Measurements from ENCODE around the gene LRIG1.

The LRIG1 gene

DNA sequence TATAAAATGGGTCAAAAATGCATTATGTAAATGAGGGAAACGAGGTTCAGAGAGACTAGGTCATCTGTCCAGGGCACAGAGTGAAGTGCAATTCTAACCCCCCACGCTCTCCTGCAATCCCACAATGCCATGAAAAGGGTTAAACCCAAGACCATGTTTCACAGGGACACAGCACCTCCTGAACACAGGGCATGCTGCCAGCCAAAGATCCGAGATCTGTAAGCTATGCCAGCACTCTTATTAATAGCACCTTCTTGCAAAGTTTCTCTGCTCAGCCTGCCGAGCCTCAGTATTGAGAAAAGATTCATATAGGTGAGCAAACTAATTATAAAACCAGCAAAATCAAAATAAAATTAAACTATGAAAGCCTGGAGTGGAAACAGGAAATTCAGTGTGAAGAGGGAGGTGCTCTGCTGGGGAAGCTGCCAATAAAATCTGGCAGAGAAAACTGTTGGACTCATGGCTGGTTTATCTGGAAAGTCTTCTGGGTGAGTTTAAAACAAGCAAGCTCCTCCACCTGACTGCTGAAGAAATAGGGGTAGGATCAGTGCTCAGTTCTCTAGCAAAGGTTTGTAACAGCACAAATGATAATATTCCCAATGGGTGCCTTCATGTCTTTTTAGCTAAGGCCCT lies 50.3 kb downstream of the LRIG1 start:
- in situ Hi-C loops (cut with MboI; ENCODE audit: low sequenced_read_pairs) = no loop called here

GRCh38 chr3:66449411-66449974 lies 51.3 kb downstream of the LRIG1 start:
- in situ Hi-C loops (cut with MboI; ENCODE audit: low sequenced_read_pairs) = no loop called here

GRCh38 chr3:66444146-66444644 lies 56.6 kb downstream of the LRIG1 start:
- in situ Hi-C loops (cut with MboI; ENCODE audit: low sequenced_read_pairs) = no loop called here

GRCh38 chr3:66443118-66443803 lies 57.6 kb downstream of the LRIG1 start:
- in situ Hi-C loops (cut with MboI; ENCODE audit: low sequenced_read_pairs) = no loop called here

DNA sequence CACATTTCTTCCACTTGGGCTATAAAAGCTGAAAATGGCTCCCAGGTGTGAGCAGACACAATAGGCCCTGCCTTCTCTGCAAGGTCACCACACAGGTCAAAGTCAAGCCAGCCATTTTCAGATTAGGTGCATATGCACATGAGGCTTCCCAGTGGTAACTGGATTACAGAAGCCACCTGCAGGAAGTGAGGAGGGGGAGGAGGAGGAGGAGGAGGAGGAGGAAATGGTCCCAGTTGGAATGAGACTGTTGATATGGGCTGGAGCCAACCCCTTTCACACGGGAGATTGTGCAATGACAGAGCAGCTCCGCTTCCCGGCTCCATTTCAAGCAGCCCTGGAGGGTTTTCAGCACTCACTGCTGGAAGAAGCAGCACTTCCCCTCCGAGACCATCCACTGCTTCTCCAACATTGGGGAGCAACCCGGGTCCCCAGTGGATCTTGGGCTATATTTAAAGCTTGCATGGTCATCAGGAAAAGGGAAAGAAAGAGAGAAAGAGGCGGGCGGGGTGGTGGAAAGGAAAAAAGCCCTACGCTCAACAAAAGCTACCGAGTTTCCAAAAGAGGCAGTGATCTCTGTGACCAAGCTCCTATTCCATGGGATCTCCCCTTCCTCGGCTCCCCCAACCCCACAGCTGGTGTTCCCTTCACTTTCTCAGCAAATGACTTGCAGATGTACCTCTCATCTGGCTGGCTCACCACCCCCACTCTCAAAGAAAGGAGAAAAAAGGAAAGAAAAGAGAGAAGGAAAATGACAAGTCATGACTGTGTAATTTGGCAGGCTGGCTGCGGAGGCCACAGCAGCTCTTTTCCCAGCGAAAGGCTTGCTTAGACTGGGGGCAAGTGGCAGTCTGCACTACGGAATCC lies 58.3 kb downstream of the LRIG1 start:
- in situ Hi-C loops (cut with MboI; ENCODE audit: low sequenced_read_pairs) = no loop called here

GRCh38 chr3:66441692-66442091 lies 59.1 kb downstream of the LRIG1 start:
- in situ Hi-C loops (cut with MboI; ENCODE audit: low sequenced_read_pairs) = no loop called here

GRCh38 chr3:66441129-66441528 lies 59.7 kb downstream of the LRIG1 start:
- in situ Hi-C loops (cut with MboI; ENCODE audit: low sequenced_read_pairs) = no loop called here

DNA sequence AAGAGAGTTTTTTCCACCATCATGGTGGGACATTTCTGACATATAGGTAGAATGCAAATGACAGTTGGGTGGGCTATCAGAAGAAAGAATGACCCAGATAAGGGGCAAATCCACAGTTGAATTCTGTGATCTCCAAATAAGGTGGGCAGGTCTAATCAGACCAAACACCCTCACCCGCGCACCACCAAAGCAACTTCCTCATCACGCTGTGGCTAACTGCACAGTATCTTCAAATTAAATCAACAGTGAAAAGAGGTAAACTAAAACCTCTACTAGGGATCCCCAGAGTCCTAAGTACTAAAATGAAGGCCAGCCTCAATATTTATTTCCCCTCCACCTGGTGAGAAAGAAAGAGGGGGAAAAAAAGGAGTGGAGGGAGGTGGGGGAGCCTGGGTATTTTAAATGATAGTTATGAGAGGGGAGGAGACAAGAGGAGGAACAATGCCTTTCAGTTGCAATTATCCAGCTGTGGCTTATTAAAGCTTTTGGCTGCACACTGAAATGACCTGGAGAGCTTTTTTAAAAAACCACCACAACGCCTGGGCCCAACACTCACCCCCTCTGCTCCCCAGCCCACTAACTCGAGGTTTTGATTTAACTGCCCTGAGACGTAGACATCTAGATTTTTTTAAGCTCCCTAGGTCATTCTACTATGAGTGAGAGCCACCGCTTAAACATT lies 61.0 kb downstream of the LRIG1 start:
- in situ Hi-C loops (cut with MboI; ENCODE audit: low sequenced_read_pairs) = no loop called here

DNA sequence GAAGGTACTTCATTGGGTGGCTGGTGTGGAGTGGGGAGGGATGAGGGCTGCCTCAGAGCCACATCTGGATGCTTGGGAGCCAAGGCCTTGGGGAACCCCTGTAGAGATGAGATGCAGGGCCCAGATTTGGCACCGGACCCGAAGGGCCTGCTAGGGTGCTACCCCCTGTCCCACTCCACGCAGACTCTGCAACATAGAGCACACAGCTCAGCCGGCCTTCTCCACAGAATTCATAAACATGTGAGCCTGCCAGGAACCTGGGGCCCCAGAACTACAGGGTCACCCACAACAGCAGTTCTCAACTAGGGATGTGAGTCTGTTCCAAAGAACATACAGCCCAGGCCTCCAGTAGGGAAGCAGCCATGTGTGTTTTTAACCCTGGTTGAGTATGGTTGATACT lies 62.8 kb downstream of the LRIG1 start:
- in situ Hi-C loops (cut with MboI; ENCODE audit: low sequenced_read_pairs) = no loop called here

DNA sequence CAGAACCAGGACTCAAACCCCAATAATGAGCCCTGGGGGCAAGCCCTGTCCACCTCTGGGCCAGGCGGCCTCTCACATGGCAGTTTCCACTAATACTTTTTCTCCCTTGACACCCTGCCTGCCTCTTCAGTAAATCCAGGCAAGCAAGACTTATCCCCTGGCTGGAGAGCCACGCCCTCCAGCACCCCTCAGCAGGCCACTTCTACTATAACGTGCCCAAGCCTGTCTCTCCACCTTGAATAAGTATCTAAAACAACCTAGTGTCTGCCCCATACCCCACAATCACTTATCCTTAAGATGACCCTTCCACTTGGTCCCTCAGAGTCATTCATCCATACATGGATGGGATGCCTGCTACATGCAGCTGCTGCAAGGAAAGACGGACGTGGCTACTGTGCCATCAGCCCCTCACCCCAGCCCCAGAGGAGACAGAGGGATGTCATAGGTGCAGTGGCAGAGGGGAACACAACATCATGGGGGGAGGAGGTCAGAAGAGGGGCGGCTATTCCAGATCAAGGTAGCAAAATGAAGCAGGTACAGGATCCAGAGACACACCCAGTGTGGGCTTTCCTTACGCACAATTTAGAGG lies 63.4 kb downstream of the LRIG1 start:
- in situ Hi-C loops (cut with MboI; ENCODE audit: low sequenced_read_pairs) = no loop called here

DNA sequence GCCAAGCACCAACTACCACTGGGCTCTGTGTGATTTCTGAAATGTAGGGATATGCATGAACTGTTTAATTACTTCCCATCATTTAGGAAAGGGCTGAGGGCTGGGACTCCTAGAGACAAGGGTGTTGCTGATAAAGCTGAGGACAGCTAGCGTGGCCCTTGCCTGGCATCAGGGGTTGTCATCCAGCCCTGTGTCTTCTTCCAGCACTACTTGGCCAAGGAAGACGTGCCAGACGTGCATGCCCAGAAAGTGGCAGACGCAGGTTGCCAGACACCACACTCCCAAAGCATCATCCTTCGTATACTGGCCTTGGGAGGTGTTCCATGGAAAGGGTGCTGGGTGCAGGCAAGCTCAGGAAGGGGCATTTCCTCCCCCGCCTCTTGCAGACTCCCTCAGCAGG lies 64.8 kb downstream of the LRIG1 start:
- in situ Hi-C loops (cut with MboI; ENCODE audit: low sequenced_read_pairs) = no loop called here

- in situ Hi-C loops (cut with MboI; ENCODE audit: low sequenced_read_pairs) = no loop called here
Measured at GRCh38 chr3:66434726-66435125, 66.1 kb downstream of the LRIG1 start.

DNA sequence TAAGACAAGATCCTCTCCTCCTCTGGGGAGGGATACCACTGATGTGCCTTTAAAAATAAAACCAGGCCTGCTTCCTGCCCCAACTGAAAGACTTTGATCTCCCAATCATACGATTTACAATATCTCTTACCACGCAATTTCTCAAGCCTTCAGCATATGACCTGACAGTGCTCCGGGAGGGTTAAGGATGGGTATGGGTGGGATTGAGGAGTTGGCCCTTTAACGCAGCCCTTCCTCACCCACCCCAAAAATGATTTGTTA lies 67.4 kb downstream of the LRIG1 start:
- in situ Hi-C loops (cut with MboI; ENCODE audit: low sequenced_read_pairs) = no loop called here

DNA sequence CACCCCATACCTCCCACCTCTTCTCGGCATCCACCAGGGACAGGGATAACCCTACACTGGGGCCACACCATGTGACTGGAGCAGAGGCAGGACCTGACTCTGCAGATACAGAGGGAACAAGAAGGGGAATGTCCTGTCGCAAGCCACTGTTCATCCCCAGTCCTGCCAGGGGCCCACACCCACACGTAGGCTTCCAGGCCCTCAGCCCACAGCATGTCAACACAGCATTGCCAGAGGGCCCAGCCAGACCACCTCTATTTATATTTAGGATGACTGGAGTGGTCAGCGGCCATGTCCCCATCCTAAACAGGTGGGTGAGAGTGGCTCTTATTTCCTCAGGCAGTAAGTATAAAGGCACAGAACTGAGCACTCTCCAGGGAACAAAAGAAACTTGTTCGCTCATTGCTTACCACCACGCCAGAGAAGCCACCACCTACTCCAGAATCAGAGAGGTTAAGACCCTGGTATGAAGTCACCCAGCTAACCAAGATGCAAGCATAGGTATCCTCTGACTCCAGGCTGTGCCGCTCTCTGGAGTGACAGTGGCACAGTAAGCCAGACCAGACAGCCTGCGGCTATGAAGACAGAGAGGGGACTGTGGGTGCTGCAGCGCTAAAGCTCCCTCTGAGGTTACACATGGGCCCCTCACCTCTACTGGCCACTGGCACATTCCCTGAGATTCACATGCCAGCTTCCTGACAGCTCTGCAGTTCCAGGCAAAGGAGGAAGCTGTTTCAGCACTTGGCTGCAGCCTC lies 67.9 kb downstream of the LRIG1 start:
- in situ Hi-C loops (cut with MboI; ENCODE audit: low sequenced_read_pairs) = no loop called here

- in situ Hi-C loops (cut with MboI; ENCODE audit: low sequenced_read_pairs) = no loop called here
Measured at GRCh38 chr3:66432041-66432766, 68.6 kb downstream of the LRIG1 start.

GRCh38 chr3:66431494-66431893 lies 69.3 kb downstream of the LRIG1 start:
- in situ Hi-C loops (cut with MboI; ENCODE audit: low sequenced_read_pairs) = no loop called here

- in situ Hi-C loops (cut with MboI; ENCODE audit: low sequenced_read_pairs) = no loop called here
Measured at GRCh38 chr3:66430876-66431275, 69.9 kb downstream of the LRIG1 start.

DNA sequence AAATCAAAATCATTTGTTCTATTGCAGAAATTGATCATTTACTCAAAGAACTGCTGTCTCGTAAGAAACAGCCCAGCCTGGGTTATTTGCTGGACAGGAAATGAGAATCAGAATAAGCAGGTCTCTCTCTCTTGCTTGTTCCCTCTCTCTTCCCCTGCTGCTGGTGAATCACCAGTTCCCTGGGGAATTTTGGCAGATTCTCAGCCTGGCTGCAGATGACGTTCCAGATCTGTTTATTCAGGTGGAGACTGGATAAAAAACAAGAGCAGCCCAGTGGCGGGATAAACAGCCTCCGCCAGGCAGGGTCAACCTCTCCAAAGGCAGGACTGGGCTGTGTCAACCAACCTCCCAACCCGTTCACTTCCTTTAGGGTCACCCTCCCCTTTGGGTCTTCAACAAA lies 72.1 kb downstream of the LRIG1 start:
- in situ Hi-C loops (cut with MboI; ENCODE audit: low sequenced_read_pairs) = no loop called here

GRCh38 chr3:66427951-66428474 lies 72.8 kb downstream of the LRIG1 start:
- in situ Hi-C loops (cut with MboI; ENCODE audit: low sequenced_read_pairs) = no loop called here

Data from HL-60/S4 treated with retinoic acid at 250 ng/mL for 4 days and 3 days (cell line).